ENCODE results near the gene TTC33. TPM values are rescaled to one million over a fixed set of nuclear protein-coding genes. Genes with fewer than 3 reads are reported as not detected.

Gene TTC33
- total RNA-seq, 2 experiments from 2014 or later: 16.3 to 17.7 TPM

Other genes starting within 250 kb of the TTC33 start
- 10 to 100 TPM; 50.8 to 79.1 TPM for gene PTGER4, start 76.0 kb downstream of the TTC33 start, total RNA-seq
- 10 to 100 TPM; 64.6 to 76.8 TPM for gene PRKAA1, start 42.4 kb upstream of the TTC33 start, total RNA-seq
- 1,000 to 10,000 TPM; 1,192 to 1,333 TPM for gene RPL37, start 79.3 kb upstream of the TTC33 start, total RNA-seq
- 1 to 10 TPM; 2.6 to 4.6 TPM for gene CARD6, start 85.4 kb upstream of the TTC33 start, total RNA-seq
- not detected for gene C7, start 153.5 kb upstream of the TTC33 start, total RNA-seq

All from activated CD8-positive, alpha-beta memory T cell treated with anti-CD3 and anti-CD28 coated beads, Interleukin-2, amount 10 ng/mL, durations not matched to agents 7 days and 5 days (primary cell).